Measurements from ENCODE around the gene PIK3CB. TPM values are rescaled to one million over a fixed set of nuclear protein-coding genes. Genes with fewer than 3 reads are reported as not detected.
"Not testable (repeated sequence)": the region's sequence is repeated elsewhere in the genome, so short reads cannot be mapped to it uniquely, and the experiment has no call there.

PIK3CB gene
- total RNA-seq, 1 donor from 2014 or later = 16.7 TPM

GRCh38 chr3:138829886-138830510, 4.7 kb downstream of the PIK3CB start:
- Mint-ChIP-seq H3K27me3 (ENCODE audit: unreplicated experiment) (no peaks in the 10 kb centered on the region), H3K4me1 (ENCODE audit: unreplicated experiment) (peaks cover 13% of the 10 kb centered on the region), H3K4me3 (ENCODE audit: unreplicated experiment) (no peak overlapping the region), H3K9me3 (ENCODE audit: unreplicated experiment) (no peaks in the 10 kb centered on the region), H3K36me3 (ENCODE audit: unreplicated experiment) (peaks cover 2% of the 10 kb centered on the region), H3K27ac (ENCODE audit: unreplicated experiment) (no peak overlapping the region)
- TF ChIP-seq CTCF (IDR thresholded peaks at IDR 0.05) = no peak
- no peak for DNase-seq (ENCODE audit: extremely low spot score, unreplicated experiment)

- no peak for TF ChIP-seq CTCF (IDR thresholded peaks at IDR 0.05)
- Mint-ChIP-seq H3K27ac (ENCODE audit: unreplicated experiment) (peak overlapping the region; percentile 3), H3K36me3 (ENCODE audit: unreplicated experiment) (peaks cover 2% of the 10 kb centered on the region), H3K4me3 (ENCODE audit: unreplicated experiment) (no peak overlapping the region), H3K27me3 (ENCODE audit: unreplicated experiment) (no peaks in the 10 kb centered on the region), H3K4me1 (ENCODE audit: unreplicated experiment) (peaks cover 18% of the 10 kb centered on the region), H3K9me3 (ENCODE audit: unreplicated experiment) (no peaks in the 10 kb centered on the region)
- DNase-seq (ENCODE audit: extremely low spot score, unreplicated experiment) = no peak
Observed at GRCh38 chr3:138829097-138829496, 5.6 kb downstream of the PIK3CB start.

GRCh38 chr3:138827222-138827621, 7.5 kb downstream of the PIK3CB start:
- Mint-ChIP-seq H3K9me3 (ENCODE audit: unreplicated experiment) (no peaks in the 10 kb centered on the region), H3K4me3 (ENCODE audit: unreplicated experiment) (no peak overlapping the region)

GRCh38 chr3:138825336-138825735, 9.4 kb downstream of the PIK3CB start:
- Mint-ChIP-seq H3K36me3 (ENCODE audit: unreplicated experiment) (peaks cover 2% of the 10 kb centered on the region), H3K9me3 (ENCODE audit: unreplicated experiment) (no peaks in the 10 kb centered on the region), H3K27ac (ENCODE audit: unreplicated experiment) (no peak overlapping the region), H3K27me3 (ENCODE audit: unreplicated experiment) (no peaks in the 10 kb centered on the region), H3K4me1 (ENCODE audit: unreplicated experiment) (peaks cover 15% of the 10 kb centered on the region), H3K4me3 (ENCODE audit: unreplicated experiment) (no peak overlapping the region)
- no peak for DNase-seq (ENCODE audit: extremely low spot score, unreplicated experiment)
- TF ChIP-seq CTCF (IDR thresholded peaks at IDR 0.05) = no peak

More at GRCh38 chr3:138827222-138827621, 7.5 kb downstream of the PIK3CB start:
- Mint-ChIP-seq H3K36me3 (ENCODE audit: unreplicated experiment) (peaks cover 2% of the 10 kb centered on the region), H3K4me1 (ENCODE audit: unreplicated experiment) (peaks cover 17% of the 10 kb centered on the region), H3K27ac (ENCODE audit: unreplicated experiment) (no peak overlapping the region), H3K27me3 (ENCODE audit: unreplicated experiment) (no peaks in the 10 kb centered on the region)
- no peak for DNase-seq (ENCODE audit: extremely low spot score, unreplicated experiment)
- no peak for TF ChIP-seq CTCF (IDR thresholded peaks at IDR 0.05)

GRCh38 chr3:138824114-138824506, 10.6 kb downstream of the PIK3CB start:
- TF ChIP-seq CTCF (IDR thresholded peaks at IDR 0.05) = no peak
- Mint-ChIP-seq H3K4me1 (ENCODE audit: unreplicated experiment) (peaks cover 14% of the 10 kb centered on the region), H3K9me3 (ENCODE audit: unreplicated experiment) (no peaks in the 10 kb centered on the region), H3K27me3 (ENCODE audit: unreplicated experiment) (no peaks in the 10 kb centered on the region), H3K4me3 (ENCODE audit: unreplicated experiment) (no peak overlapping the region), H3K36me3 (ENCODE audit: unreplicated experiment) (peaks cover 3% of the 10 kb centered on the region), H3K27ac (ENCODE audit: unreplicated experiment) (peak overlapping the region; percentile 56)
- DNase-seq (ENCODE audit: extremely low spot score, unreplicated experiment) = no peak

GRCh38 chr3:138820379-138820778, 14.3 kb downstream of the PIK3CB start:
- not testable (repeated sequence) for H3K36me3 Mint-ChIP-seq (ENCODE audit: unreplicated experiment); H3K27me3 Mint-ChIP-seq (ENCODE audit: unreplicated experiment); DNase-seq (ENCODE audit: extremely low spot score, unreplicated experiment); H3K27ac Mint-ChIP-seq (ENCODE audit: unreplicated experiment); H3K4me3 Mint-ChIP-seq (ENCODE audit: unreplicated experiment); H3K9me3 Mint-ChIP-seq (ENCODE audit: unreplicated experiment)
- H3K4me1 Mint-ChIP-seq (ENCODE audit: unreplicated experiment) = peaks cover 14% of the 10 kb centered on the region
